Testis (tissue), 3 donors: ENCODE measurements around the gene NRBF2. TPM values are rescaled to one million over a fixed set of nuclear protein-coding genes. Genes with fewer than 3 reads are reported as not detected.

Experiments
- DNase-seq: peaks from one replicate; pipeline ENCODE4 v3.0.0-alpha.2; 2019
- H3K27ac ChIP-seq, 2 donors: fragments of 200-600 bp; sonication (generic); one replicate each; pipeline ENCODE4 v1.5.1; 2019
- H3K27me3 ChIP-seq: fragments of 200-600 bp; sonication (generic); one replicate; pipeline ENCODE4 v1.5.1; 2019
- H3K36me3 ChIP-seq: fragments of 200-600 bp; sonication (generic); one replicate; pipeline ENCODE4 v1.5.1; 2017; ENCODE audit warnings: low read depth; ENCODE audit errors: missing control alignments
- H3K4me1 ChIP-seq: fragments of 200-600 bp; sonication (generic); one replicate; pipeline ENCODE4 v1.5.1; 2019
- H3K4me3 ChIP-seq, 2 donors: fragments of 200-600 bp; sonication (generic); one replicate each; pipeline ENCODE4 v1.5.1; 2017 to 2019
- H3K9me3 ChIP-seq: fragments of 200-600 bp; sonication (generic); one replicate; pipeline ENCODE4 v1.5.1; 2017
- POLR2A ChIP-seq: fragments of 450-650 bp; IDR thresholded peaks from one replicate; pipeline ENCODE4 v1.6.1; 2017; ENCODE audit warnings: antibody characterized with exemption, mild to moderate bottlenecking, moderate library complexity
- WGBS, 2 donors: methylation state at CpG; one replicate each; pipeline ENCODE4 v1.1.5; 2018; 5-methylcytosine and 5-hydroxymethylcytosine counted together
- intact Hi-C: fragments of 100-400 bp; cut with DNase I; formaldehyde crosslinking; loops from one replicate; pipeline ENCODE4 v1.15.1; 2023; ENCODE audit warnings: low total_unique reads
- polyA plus RNA-seq: library from polyadenylated mRNA; stranded (reverse); fragments of 350-450 nt; fragmentation: Illumina TruSeq; extraction: RNeasy Lipid Tissue Mini Kit (QIAGEN cat#74804); gene quantifications from one replicate; pipeline ENCODE4 v1.2.3, GENCODE V29; 2014; ENCODE audit warnings: low read depth, low replicate concordance; ENCODE audit not compliant: insufficient read depth
- total RNA-seq, 2 donors: library from RNA; depleted of rRNA; stranded (reverse); fragments of >200 nt; gene quantifications; one replicate each; pipeline ENCODE4 v1.2.3, GENCODE V29; 2016
- TF ChIP-seq, protein P1 (sequence below), 3 experiments: fragments of 450-650 bp in 2 of 3; fragments of 200-600 bp in 1 of 3; sonication (generic) in 1 of 3; IDR thresholded peaks; one replicate each; pipeline ENCODE4 v1.5.1; 2016 to 2019; ENCODE audit warnings: antibody characterized with exemption in 3 of 3, mild to moderate bottlenecking in 2 of 3, moderate library complexity in 1 of 3

Gene NRBF2
- total and polyA plus RNA-seq, 3 donors from 2014 or later = 16.9 to 20.0 (median 18.9) TPM

DNA sequence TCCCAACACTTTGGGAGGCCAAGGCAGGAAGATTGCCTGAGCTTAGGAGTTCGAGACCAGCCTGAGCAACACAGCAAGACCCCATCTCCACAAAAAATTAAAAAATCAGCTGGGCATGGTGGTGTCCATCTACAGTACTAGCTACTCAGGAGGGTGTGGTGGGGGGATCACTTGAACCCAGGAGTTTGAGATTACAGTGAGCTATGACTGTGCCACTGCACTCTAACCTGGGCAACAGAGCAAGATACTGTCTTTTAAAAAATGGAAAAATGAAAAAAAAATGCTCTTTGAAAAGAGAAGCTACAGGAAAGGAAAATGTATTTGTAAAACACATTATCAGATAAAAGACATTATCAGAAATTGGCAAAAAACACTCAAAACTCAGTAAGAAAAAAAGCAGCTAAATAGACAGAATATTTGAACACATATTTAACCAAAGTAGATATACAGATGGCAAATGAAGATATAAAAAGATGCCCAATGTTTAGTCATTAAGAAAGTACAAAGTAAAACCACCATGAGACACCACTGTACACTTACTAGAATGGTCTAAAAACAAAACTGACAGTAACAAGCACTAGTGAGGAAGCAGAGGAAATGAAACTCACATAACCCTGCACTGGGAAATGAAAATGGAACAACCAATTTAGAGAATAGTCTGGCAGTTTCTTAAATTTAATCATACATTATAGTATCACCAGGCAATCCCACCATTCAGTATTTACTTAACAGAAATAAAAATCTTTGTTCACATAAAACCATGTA, 40.5 kb downstream of the NRBF2 start:
- intact Hi-C loops = no loop called here
- Histone ChIP-seq H3K36me3 (no peaks in the 10 kb centered on the region), H3K4me1 (no peaks in the 10 kb centered on the region), H3K9me3 (no peaks in the 10 kb centered on the region), H3K27me3 (no peaks in the 10 kb centered on the region), H3K27ac (no peak overlapping the region), H3K4me3 (no peak overlapping the region)
- DNase-seq = no peak
- 92 to 100% methylated on average over 1 of the region's 1 CpG for WGBS, 2 donors
- TF ChIP-seq POLR2A = no peak

DNA sequence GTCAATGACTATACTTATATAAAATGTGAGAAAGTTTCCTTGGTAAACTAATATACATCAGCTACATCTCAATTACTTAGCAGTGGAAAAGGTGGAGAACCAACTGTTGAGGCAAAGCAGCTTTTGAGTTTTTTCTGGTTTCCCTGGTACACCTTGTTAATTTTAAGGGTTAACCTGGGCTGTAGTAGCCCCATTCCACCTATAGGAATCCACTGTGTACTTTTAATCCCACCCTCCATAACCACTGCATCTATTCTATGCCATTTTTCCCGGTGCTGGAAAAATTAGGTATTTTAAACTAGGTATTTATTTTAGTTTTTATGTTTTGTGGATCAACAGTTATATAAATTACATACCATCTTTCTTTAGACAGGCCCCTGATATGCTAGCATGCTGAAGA, 42.4 kb downstream of the NRBF2 start:
- Histone ChIP-seq H3K27ac (no peak overlapping the region), H3K4me3 (no peak overlapping the region), H3K27me3 (no peaks in the 10 kb centered on the region), H3K36me3 (no peaks in the 10 kb centered on the region), H3K4me1 (no peaks in the 10 kb centered on the region), H3K9me3 (no peaks in the 10 kb centered on the region)
- TF ChIP-seq, protein P1, sequence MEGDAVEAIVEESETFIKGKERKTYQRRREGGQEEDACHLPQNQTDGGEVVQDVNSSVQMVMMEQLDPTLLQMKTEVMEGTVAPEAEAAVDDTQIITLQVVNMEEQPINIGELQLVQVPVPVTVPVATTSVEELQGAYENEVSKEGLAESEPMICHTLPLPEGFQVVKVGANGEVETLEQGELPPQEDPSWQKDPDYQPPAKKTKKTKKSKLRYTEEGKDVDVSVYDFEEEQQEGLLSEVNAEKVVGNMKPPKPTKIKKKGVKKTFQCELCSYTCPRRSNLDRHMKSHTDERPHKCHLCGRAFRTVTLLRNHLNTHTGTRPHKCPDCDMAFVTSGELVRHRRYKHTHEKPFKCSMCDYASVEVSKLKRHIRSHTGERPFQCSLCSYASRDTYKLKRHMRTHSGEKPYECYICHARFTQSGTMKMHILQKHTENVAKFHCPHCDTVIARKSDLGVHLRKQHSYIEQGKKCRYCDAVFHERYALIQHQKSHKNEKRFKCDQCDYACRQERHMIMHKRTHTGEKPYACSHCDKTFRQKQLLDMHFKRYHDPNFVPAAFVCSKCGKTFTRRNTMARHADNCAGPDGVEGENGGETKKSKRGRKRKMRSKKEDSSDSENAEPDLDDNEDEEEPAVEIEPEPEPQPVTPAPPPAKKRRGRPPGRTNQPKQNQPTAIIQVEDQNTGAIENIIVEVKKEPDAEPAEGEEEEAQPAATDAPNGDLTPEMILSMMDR (IDR thresholded peaks at IDR 0.05) = no peak
- no peak for TF ChIP-seq POLR2A
- no peak for DNase-seq
- WGBS, 2 donors = 88 to 91% methylated on average over 1 of the region's 1 CpG
- intact Hi-C loops = no loop called here

DNA sequence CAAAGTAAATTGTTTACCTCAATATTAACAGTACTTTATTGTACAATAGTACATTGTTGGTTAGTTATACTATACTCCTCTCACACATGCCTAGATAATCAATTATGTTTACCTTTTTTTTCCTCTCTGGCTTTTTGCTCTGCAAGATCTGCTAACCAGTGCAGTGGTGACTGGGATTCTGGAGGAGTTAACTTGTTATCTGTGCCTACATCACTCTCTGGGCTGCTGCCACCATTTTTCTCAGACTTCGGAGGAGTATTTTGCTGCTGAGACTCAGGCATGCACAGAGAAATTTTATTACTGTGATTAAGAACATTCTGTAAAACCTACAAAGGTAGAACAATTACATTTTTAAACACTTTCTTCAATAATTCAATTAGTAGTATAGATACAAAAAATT, 59.7 kb downstream of the NRBF2 start:
- no peaks in the 10 kb centered on the region for H3K27me3 ChIP-seq
- TF ChIP-seq POLR2A = no peak
- TF ChIP-seq, protein P1 (IDR thresholded peaks at IDR 0.05) = no peak
- no peaks in the 10 kb centered on the region for H3K36me3 ChIP-seq
- H3K4me3 ChIP-seq = no peak overlapping the region
- 21 to 54% methylated on average over 1 of the region's 1 CpG for WGBS, 2 donors
- peak overlapping the region in 1 of 2 donors; percentile 8 for H3K27ac ChIP-seq
- intact Hi-C loops = no loop called here
- H3K9me3 ChIP-seq = no peaks in the 10 kb centered on the region
- H3K4me1 ChIP-seq = no peaks in the 10 kb centered on the region
- DNase-seq = peak; percentile 60

DNA sequence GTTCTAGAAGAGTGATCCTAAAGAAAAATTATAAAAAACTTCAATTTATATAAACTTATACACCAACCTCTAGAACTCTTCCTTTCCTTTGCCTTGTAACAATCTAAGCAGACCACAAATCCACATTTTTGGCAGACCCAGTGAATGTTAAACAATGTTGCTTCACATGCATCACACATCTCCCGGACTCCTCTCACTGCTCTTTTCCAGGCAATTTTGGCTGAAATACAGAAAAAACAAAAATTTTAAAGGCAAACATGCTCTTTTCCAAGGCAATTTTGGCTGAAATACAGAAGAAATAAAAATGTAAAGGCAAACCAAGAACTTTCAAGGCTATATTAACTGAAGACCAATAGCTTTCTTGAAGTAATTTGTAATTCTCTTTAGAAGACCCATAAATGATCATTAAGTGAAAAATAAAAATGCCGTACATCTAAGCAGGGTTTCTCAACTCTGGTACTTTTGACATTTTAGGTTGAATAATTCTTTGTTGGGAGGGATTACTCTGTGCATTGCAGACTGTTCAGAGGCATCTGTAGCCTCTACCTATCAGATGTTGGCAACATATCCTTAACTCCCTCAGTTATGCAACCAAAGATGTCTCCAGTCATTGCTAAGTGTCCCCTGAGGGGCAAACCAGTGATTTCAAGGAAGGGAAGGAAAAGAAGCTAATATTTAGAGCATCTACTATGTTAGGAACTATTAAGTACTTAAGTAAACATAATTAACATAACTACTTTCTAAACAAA, 64.4 kb downstream of the NRBF2 start:
- H3K27me3 ChIP-seq = no peaks in the 10 kb centered on the region
- no peak overlapping the region for H3K27ac ChIP-seq
- H3K9me3 ChIP-seq = no peaks in the 10 kb centered on the region
- H3K36me3 ChIP-seq = no peaks in the 10 kb centered on the region
- DNase-seq = no peak
- H3K4me1 ChIP-seq = peaks cover 4% of the 10 kb centered on the region
- no peak for TF ChIP-seq POLR2A
- TF ChIP-seq, protein P1 (IDR thresholded peaks at IDR 0.05) = no peak
- intact Hi-C loops = no loop called here
- no peak overlapping the region for H3K4me3 ChIP-seq
- 40 to 51% methylated on average over 2 of the region's 2 CpGs for whole genome bisulfite sequencing, 2 donors

DNA sequence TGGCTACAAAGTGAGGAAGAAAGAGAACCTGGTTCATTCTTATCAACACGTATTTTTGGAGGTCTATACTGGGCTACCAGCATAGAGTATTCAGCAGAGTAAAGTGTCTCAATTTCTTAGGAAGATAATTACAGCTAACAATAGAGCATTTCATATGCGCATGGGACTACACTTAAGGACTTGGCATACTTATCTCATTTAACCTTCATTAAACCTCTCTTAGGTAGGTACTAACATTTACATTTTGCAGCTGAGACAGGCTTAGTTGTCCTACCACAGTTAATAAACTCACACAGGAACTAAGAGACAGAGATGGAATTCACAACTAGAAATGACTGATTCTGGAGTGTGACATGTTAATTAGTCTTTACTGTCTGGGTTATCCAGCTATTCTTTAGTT, 66.6 kb downstream of the NRBF2 start:
- Histone ChIP-seq H3K27ac (peak overlapping the region; percentile 8 to 10), H3K27me3 (no peaks in the 10 kb centered on the region), H3K4me1 (peaks cover 4% of the 10 kb centered on the region), H3K9me3 (no peaks in the 10 kb centered on the region), H3K36me3 (no peaks in the 10 kb centered on the region), H3K4me3 (no peak overlapping the region)
- 62 to 77% methylated on average over 2 of the region's 2 CpGs for WGBS, 2 donors
- intact Hi-C loops = no loop called here
- no peak for DNase-seq
- TF ChIP-seq, protein P1 (IDR thresholded peaks at IDR 0.05) = no peak
- no peak for TF ChIP-seq POLR2A
